ENCODE results near the gene HMCN2. TPM values are rescaled to one million over a fixed set of nuclear protein-coding genes. Genes with fewer than 3 reads are reported as not detected.

HMCN2 gene
- total and polyA plus RNA-seq, 4 donors, result 0.24 to 1.8 (median 0.29) TPM

GRCh38 chr9:130331061-130331460, 65.5 kb downstream of the HMCN2 start:
- Histone ChIP-seq H3K27me3 (ENCODE audit: control insufficient read depth in 4 of 4, insufficient read depth in 4 of 4, low read length in 3 of 4) (no peaks in the 10 kb centered on the region), H3K9ac (ENCODE audit: low read depth in 1 of 2, low read length in 2 of 2) (no peak overlapping the region), H3K9me3 (ENCODE audit: control insufficient read depth in 4 of 4, low read length in 3 of 4) (no peaks in the 10 kb centered on the region), H3K27ac (ENCODE audit: low read depth in 1 of 2, low read length in 2 of 2) (no peak overlapping the region), H3K36me3 (ENCODE audit: control insufficient read depth in 4 of 4, insufficient read depth in 3 of 4, low read depth in 1 of 4, low read length in 3 of 4) (no peaks in the 10 kb centered on the region), H3K4me1 (ENCODE audit: control insufficient read depth in 4 of 4, insufficient read depth in 4 of 4, low read length in 3 of 4) (peaks cover 0 to 2% (median 0%) of the 10 kb centered on the region in 4 donors), H3K4me3 (ENCODE audit: low read depth in 1 of 3, low read length in 3 of 3) (no peak overlapping the region)
- WGBS, result 91% methylated on average over 14 of the region's 14 CpGs
- TF ChIP-seq ZBTB33 (IDR thresholded peaks at IDR 0.05) (no peak), HNF4A (conservative IDR thresholded peaks at IDR 0.05) (no peak), SP1 (IDR thresholded peaks at IDR 0.05) (no peak), EGR1 (IDR thresholded peaks at IDR 0.05; ENCODE audit: low read depth in 2 of 2) (no peak), HNF4G (IDR thresholded peaks at IDR 0.05) (no peak), FOXA1 (IDR thresholded peaks at IDR 0.05) (no peak), ATF3 (IDR thresholded peaks at IDR 0.05) (no peak), TAF1 (conservative IDR thresholded peaks at IDR 0.05) (no peak), FOXA2 (IDR thresholded peaks at IDR 0.05) (no peak), RXRA (IDR thresholded peaks at IDR 0.05) (no peak), GABPA (IDR thresholded peaks at IDR 0.05 in 1 of 2, conservative IDR thresholded peaks at IDR 0.05 in 1 of 2) (no peak)
- no peak for DNase-seq (ENCODE audit: low spot score)

DNA sequence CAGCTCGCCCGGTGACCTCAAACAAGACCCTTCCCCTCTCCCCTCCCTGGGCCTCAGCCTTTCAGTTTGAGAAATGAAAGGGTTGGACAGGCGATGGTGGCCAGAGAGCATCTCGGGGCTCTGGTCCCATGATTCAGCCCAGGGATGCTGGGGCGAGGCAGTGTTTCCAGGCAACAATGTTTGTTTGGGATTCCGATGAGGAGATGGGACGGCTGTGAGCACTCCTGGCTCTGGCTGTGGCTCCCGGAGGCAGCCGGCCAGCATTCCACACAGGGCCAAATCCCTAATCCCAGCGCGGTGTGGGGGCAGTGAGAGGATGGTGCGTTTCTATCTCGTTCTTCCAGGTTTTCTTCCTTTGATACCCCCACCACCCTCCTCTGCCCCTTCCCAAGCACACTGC, 66.0 kb downstream of the HMCN2 start:
- no peaks in the 10 kb centered on the region for H3K27me3 ChIP-seq (ENCODE audit: control insufficient read depth in 4 of 4, insufficient read depth in 4 of 4, low read length in 3 of 4)
- TF ChIP-seq FOXA1 (IDR thresholded peaks at IDR 0.05), result no peak
- no peak for TF ChIP-seq MAX (IDR thresholded peaks at IDR 0.05)
- no peak for TF ChIP-seq GABPA (IDR thresholded peaks at IDR 0.05 in 1 of 2, conservative IDR thresholded peaks at IDR 0.05 in 1 of 2)
- TF ChIP-seq HNF4G (IDR thresholded peaks at IDR 0.05), result no peak
- no peak for TF ChIP-seq YY1 (IDR thresholded peaks at IDR 0.05)
- no peak for TF ChIP-seq REST (IDR thresholded peaks at IDR 0.05)
- no peak for TF ChIP-seq ZBTB33 (IDR thresholded peaks at IDR 0.05)
- TF ChIP-seq SP1 (IDR thresholded peaks at IDR 0.05), result no peak
- TF ChIP-seq TAF1 (conservative IDR thresholded peaks at IDR 0.05), result no peak
- TF ChIP-seq FOXA2 (IDR thresholded peaks at IDR 0.05), result no peak
- no peak for TF ChIP-seq RAD21 (IDR thresholded peaks at IDR 0.05)
- TF ChIP-seq NR2F2 (IDR thresholded peaks at IDR 0.05), result no peak
- TF ChIP-seq JUND (IDR thresholded peaks at IDR 0.05), result no peak
- TF ChIP-seq, protein P1, sequence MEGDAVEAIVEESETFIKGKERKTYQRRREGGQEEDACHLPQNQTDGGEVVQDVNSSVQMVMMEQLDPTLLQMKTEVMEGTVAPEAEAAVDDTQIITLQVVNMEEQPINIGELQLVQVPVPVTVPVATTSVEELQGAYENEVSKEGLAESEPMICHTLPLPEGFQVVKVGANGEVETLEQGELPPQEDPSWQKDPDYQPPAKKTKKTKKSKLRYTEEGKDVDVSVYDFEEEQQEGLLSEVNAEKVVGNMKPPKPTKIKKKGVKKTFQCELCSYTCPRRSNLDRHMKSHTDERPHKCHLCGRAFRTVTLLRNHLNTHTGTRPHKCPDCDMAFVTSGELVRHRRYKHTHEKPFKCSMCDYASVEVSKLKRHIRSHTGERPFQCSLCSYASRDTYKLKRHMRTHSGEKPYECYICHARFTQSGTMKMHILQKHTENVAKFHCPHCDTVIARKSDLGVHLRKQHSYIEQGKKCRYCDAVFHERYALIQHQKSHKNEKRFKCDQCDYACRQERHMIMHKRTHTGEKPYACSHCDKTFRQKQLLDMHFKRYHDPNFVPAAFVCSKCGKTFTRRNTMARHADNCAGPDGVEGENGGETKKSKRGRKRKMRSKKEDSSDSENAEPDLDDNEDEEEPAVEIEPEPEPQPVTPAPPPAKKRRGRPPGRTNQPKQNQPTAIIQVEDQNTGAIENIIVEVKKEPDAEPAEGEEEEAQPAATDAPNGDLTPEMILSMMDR (IDR thresholded peaks at IDR 0.05; ENCODE audit: low read depth, low read length, missing input control), result no peak
- TF ChIP-seq HNF4A (conservative IDR thresholded peaks at IDR 0.05), result no peak
- TF ChIP-seq EGR1 (IDR thresholded peaks at IDR 0.05; ENCODE audit: low read depth in 2 of 2), result no peak
- TF ChIP-seq ATF3 (IDR thresholded peaks at IDR 0.05), result no peak
- WGBS, result 77% methylated on average over 13 of the region's 13 CpGs
- no peaks in the 10 kb centered on the region for H3K9me3 ChIP-seq (ENCODE audit: control insufficient read depth in 4 of 4, low read length in 3 of 4)
- no peak for DNase-seq (ENCODE audit: low spot score)
- H3K9ac ChIP-seq (ENCODE audit: low read depth in 1 of 2, low read length in 2 of 2), result no peak overlapping the region
- no peak overlapping the region for H3K27ac ChIP-seq (ENCODE audit: low read depth in 1 of 2, low read length in 2 of 2)
- peaks cover 0 to 2% (median 0%) of the 10 kb centered on the region in 4 donors for H3K4me1 ChIP-seq (ENCODE audit: control insufficient read depth in 4 of 4, insufficient read depth in 4 of 4, low read length in 3 of 4)
- H3K4me3 ChIP-seq (ENCODE audit: low read depth in 1 of 3, low read length in 3 of 3), result no peak overlapping the region
- H3K36me3 ChIP-seq (ENCODE audit: control insufficient read depth in 4 of 4, insufficient read depth in 3 of 4, low read depth in 1 of 4, low read length in 3 of 4), result no peaks in the 10 kb centered on the region

Data from liver (tissue), 9 donors.